Stimulated activated effector memory CD8-positive, alpha-beta T cell treated with anti-CD3 and anti-CD28 coated beads, Interleukin-12 subunit alpha, Interleukin-12 subunit beta, amount 100 ng/mL, for 72 hours (primary cell): ENCODE measurements around the gene CACNG4.

ENCODE experiments used
- ATAC-seq: fragments of 150-1000 bp; cut with Tn5 transposase; 2 replicates; pipeline ENCODE4 v1.10.0; 2021
- DNase-seq, 2 donors: peaks; one replicate each; pipeline ENCODE4 v3.0.0; 2021 to 2022; ENCODE audit warnings: low spot score in 2 of 2
- H3K27ac Mint-ChIP-seq: one replicate; pipeline ENCODE4 v1.8.0; 2022; ENCODE audit warnings: mild to moderate bottlenecking, mixed read lengths
- H3K36me3 Mint-ChIP-seq: one replicate; pipeline ENCODE4 v1.8.0; 2022; ENCODE audit warnings: mild to moderate bottlenecking, mixed read lengths
- H3K4me1 Mint-ChIP-seq: one replicate; pipeline ENCODE4 v1.8.0; 2022; ENCODE audit warnings: mixed read lengths
- H3K4me3 Mint-ChIP-seq: one replicate; pipeline ENCODE4 v1.8.0; 2022; ENCODE audit warnings: mild to moderate bottlenecking, mixed read lengths
- H3K9me3 Mint-ChIP-seq: one replicate; pipeline ENCODE4 v1.8.0; 2022; ENCODE audit warnings: mixed read lengths

Gene CACNG4

DNA sequence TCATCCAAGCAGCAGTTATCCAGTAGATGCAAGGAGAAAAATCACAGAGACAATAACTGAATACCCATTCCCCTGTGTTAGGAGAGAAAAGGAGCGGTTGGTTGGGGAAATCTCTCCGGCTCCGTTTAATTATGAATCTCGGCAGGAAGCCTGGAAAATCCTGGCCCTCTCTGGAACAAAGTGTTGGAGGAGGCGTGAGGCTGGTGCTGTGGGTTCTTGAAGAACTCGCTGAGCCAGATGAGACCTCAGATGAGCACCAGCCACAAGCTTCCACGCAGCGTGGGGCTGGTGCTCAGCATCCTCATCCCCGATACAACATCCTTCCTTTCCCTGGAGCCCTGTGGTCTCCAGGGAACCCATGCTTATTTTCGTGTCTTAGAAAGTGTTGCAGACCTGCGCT, 39.7 kb downstream of the CACNG4 start:
- Mint-ChIP-seq H3K4me1 (no peaks in the 10 kb centered on the region), H3K4me3 (no peak overlapping the region), H3K9me3 (peaks cover 2% of the 10 kb centered on the region), H3K27ac (no peak overlapping the region), H3K36me3 (no peaks in the 10 kb centered on the region)
- DNase-seq (no peak), ATAC-seq (no peak)

GRCh38 chr17:67007266-67007665, 42.8 kb downstream of the CACNG4 start:
- Mint-ChIP-seq H3K9me3 (no peaks in the 10 kb centered on the region), H3K27ac (no peak overlapping the region), H3K4me1 (no peaks in the 10 kb centered on the region), H3K4me3 (no peak overlapping the region), H3K36me3 (no peaks in the 10 kb centered on the region)
- DNase-seq = no peak
- no peak for ATAC-seq

- no peak overlapping the region for H3K27ac Mint-ChIP-seq
- no peaks in the 10 kb centered on the region for H3K4me1 Mint-ChIP-seq
- no peak for DNase-seq
- ATAC-seq = no peak
- no peaks in the 10 kb centered on the region for H3K9me3 Mint-ChIP-seq
- no peaks in the 10 kb centered on the region for H3K36me3 Mint-ChIP-seq
- H3K4me3 Mint-ChIP-seq = no peak overlapping the region
Measured at GRCh38 chr17:67008101-67008500, 43.6 kb downstream of the CACNG4 start.

DNA sequence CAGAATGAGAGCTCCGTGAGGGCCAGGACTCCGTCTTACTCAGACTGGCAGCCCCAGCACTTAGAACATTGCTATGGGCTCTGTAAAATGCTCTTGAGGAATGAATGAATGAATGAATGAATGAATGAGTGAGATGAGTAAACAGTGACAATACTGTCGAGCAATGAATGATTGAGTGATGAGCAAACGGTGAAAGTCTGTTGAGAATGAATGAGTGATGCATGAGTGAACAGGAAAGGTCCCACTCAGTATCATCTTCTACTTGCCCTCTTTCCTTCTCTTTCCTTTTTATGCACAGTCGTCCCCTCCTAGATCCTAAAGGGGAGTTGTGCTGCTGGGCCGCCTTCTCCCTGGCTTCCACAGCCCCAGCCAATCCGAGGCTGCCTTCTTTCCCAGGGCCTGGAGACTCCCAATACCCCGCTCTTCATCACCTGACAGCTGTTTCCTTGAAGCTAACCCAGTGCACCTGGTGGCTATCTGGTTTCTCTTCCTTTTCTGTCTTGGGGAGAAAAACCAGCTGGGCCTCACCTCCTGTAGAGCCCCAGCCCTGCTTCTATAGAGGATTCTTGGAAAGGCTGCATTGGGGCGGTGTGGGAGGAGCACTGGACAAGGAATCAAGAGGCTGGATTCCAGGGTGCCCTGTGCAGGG, 47.1 kb downstream of the CACNG4 start:
- no peaks in the 10 kb centered on the region for H3K9me3 Mint-ChIP-seq
- H3K36me3 Mint-ChIP-seq = no peaks in the 10 kb centered on the region
- ATAC-seq = no peak
- no peak for DNase-seq
- H3K27ac Mint-ChIP-seq = no peak overlapping the region
- H3K4me3 Mint-ChIP-seq = no peak overlapping the region
- H3K4me1 Mint-ChIP-seq = no peaks in the 10 kb centered on the region

DNA sequence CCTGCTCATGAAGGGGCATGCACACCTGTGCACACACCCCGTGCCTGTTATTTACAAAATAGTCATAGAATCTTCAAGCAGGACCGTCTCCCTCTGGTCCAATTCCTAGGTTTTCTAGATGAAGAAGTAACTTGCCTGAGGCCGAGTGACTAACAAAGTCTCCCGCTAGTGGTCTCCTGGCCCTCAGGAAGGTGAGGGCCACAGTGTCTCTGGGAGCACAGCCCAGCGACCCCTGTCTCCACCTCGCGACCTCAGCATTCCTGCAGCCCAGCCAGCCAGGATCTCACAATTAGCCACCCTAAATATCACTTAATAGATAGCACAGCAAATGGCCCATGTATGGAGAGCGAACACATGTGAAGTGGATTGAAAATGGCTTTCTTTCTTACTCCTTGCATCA, 49.4 kb downstream of the CACNG4 start:
- no peaks in the 10 kb centered on the region for H3K36me3 Mint-ChIP-seq
- H3K27ac Mint-ChIP-seq = no peak overlapping the region
- no peak overlapping the region for H3K4me3 Mint-ChIP-seq
- H3K9me3 Mint-ChIP-seq = no peaks in the 10 kb centered on the region
- ATAC-seq (no peak), DNase-seq (no peak)
- H3K4me1 Mint-ChIP-seq = no peaks in the 10 kb centered on the region

DNA sequence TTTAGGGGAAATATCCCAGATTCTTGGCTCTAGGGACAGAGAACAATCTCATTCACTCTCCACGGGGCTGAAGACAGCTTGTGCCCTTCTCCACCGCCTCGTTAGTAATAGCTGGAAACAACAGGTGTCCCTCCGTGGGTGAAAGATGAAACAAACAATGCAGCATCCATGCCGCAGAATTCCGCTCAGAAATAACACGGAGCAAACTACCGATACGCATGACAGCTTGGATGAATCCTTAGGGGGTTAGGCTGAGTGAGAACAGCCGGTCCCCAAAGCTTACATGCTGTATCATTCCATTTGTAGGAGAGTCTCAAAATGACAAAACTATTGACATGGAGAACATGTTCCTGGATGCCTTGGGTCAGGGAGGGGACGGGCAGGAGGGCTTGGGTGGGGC, 50.5 kb downstream of the CACNG4 start:
- ATAC-seq (no peak), DNase-seq (no peak)
- H3K4me1 Mint-ChIP-seq = no peaks in the 10 kb centered on the region
- no peaks in the 10 kb centered on the region for H3K9me3 Mint-ChIP-seq
- no peak overlapping the region for H3K27ac Mint-ChIP-seq
- H3K36me3 Mint-ChIP-seq = no peaks in the 10 kb centered on the region
- no peak overlapping the region for H3K4me3 Mint-ChIP-seq

DNA sequence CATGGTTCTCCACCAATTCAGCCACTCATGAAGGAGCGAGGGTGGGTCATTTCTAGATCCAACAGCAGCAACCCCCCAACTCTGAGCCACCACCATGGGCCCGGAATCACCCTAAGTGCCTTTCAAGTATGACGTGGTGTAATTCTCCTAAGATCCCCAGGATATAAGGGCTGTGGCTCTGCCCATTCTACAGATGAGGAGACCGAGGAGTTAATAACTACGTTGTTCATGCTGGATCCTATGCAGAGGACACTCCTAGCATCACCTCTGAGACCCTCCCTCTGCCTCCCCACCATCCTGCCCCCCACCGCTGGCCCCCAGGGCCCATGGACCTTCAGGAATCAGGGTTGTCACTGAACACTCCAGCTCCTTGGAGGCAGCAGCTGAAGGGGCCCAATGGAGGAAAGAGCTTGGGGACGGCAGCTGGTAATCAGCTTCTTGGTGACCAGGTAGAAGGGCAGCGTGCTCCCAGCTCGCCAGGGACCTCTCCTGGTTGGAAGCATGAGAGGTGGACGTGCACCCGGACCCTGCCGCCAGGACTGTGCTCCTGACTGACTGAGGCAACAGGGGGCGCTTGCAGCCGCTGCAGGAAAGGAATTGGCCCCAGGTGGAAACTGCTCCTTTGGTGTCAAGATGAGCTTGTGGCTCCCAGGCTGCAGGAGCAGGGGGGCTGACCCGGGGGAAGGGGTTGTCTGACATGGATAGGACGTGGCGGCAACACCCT, 51.7 kb downstream of the CACNG4 start:
- Mint-ChIP-seq H3K4me3 (no peak overlapping the region), H3K27ac (no peak overlapping the region), H3K36me3 (no peaks in the 10 kb centered on the region), H3K9me3 (no peaks in the 10 kb centered on the region), H3K4me1 (no peaks in the 10 kb centered on the region)
- no peak for ATAC-seq
- DNase-seq = no peak

- DNase-seq (no peak), ATAC-seq (no peak)
- Mint-ChIP-seq H3K4me3 (no peak overlapping the region), H3K27ac (no peak overlapping the region), H3K36me3 (no peaks in the 10 kb centered on the region), H3K4me1 (no peaks in the 10 kb centered on the region), H3K9me3 (no peaks in the 10 kb centered on the region)
Measured at GRCh38 chr17:67017910-67018309, 53.4 kb downstream of the CACNG4 start.

DNA sequence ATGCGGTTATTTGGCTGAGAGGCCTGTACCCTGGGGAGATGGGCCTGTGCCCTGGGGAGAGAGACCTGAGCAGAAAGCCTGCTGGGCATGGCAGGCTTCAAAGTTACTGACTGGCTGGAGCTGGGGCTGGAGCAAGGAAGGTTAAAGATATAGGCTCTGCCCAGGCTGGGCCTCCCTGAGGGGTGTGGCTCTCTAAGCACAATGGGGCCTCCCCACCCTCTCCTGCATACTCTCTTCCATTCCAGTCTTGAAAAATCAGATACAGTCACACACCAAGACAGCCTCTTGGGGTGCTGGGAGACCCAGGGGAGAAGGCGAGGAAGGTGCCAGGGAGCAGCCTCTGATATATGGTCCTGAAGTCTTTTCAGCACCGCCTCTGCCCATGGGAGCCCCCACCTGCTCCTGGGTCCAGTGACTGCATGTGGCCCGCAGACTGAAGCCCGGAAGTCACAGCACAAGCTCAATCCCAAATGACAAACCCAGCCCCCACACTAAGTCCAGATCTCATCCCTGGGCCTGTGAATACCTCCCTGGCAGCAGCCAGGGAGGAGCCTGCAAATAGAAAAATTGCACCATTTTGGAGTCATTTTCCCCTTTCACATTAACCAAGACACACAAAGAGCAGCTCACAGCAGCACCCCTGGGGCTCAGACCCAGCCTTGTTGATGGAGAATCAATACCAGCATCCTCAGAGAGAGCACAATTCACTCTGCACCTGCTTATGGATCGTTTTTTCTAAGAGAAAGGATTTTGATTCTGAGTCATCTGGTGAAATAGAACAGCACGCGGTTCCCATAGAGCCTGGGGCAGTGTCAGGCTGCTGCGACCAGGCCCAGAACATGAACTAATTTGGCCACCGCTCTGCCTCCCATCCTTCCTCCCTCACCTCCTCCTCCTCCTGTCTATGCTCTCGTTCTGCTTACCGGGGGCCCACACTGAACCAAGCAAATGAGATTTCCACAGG, 54.2 kb downstream of the CACNG4 start:
- H3K4me1 Mint-ChIP-seq = no peaks in the 10 kb centered on the region
- no peak overlapping the region for H3K4me3 Mint-ChIP-seq
- DNase-seq (no peak), ATAC-seq (no peak)
- no peaks in the 10 kb centered on the region for H3K36me3 Mint-ChIP-seq
- H3K9me3 Mint-ChIP-seq = no peaks in the 10 kb centered on the region
- no peak overlapping the region for H3K27ac Mint-ChIP-seq

- Mint-ChIP-seq H3K9me3 (no peaks in the 10 kb centered on the region), H3K4me1 (no peaks in the 10 kb centered on the region), H3K36me3 (no peaks in the 10 kb centered on the region), H3K27ac (no peak overlapping the region), H3K4me3 (no peak overlapping the region)
- ATAC-seq (no peak), DNase-seq (no peak)
Measured at GRCh38 chr17:67019809-67020208, 55.3 kb downstream of the CACNG4 start.

DNA sequence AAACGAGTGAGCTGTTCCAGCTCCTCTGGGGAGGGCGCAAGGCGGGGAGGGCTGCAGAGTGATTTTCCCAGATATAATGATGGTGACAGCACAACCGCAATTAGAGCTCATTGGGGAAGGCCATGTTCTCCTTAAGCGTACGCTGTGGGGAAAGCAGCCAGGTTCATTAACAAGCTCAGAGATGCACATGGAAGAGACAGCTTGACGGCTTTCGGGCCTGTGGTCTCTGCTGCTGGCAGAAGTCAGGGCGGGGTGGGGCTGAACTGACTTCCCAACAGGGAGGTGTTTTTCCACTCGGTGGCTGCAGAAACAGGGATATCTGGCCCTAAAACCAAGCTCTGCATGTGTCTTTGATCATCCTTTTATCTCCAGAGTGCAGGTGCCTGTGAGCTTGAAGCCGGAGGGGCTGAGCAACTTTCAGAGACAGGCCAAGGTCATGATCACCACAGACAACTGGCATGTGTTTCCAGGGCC, 55.8 kb downstream of the CACNG4 start:
- DNase-seq (no peak), ATAC-seq (no peak)
- H3K27ac Mint-ChIP-seq = no peak overlapping the region
- H3K9me3 Mint-ChIP-seq = no peaks in the 10 kb centered on the region
- no peak overlapping the region for H3K4me3 Mint-ChIP-seq
- H3K4me1 Mint-ChIP-seq = no peaks in the 10 kb centered on the region
- no peaks in the 10 kb centered on the region for H3K36me3 Mint-ChIP-seq

GRCh38 chr17:67021196-67021595, 56.7 kb downstream of the CACNG4 start:
- H3K27ac Mint-ChIP-seq = no peak overlapping the region
- H3K4me3 Mint-ChIP-seq = no peak overlapping the region
- DNase-seq (no peak), ATAC-seq (no peak)
- H3K4me1 Mint-ChIP-seq = no peaks in the 10 kb centered on the region
- no peaks in the 10 kb centered on the region for H3K9me3 Mint-ChIP-seq
- no peaks in the 10 kb centered on the region for H3K36me3 Mint-ChIP-seq

GRCh38 chr17:67021743-67022450, 57.4 kb downstream of the CACNG4 start:
- no peaks in the 10 kb centered on the region for H3K9me3 Mint-ChIP-seq
- no peaks in the 10 kb centered on the region for H3K36me3 Mint-ChIP-seq
- ATAC-seq (no peak), DNase-seq (no peak)
- no peak overlapping the region for H3K27ac Mint-ChIP-seq
- no peak overlapping the region for H3K4me3 Mint-ChIP-seq
- H3K4me1 Mint-ChIP-seq = no peaks in the 10 kb centered on the region

DNA sequence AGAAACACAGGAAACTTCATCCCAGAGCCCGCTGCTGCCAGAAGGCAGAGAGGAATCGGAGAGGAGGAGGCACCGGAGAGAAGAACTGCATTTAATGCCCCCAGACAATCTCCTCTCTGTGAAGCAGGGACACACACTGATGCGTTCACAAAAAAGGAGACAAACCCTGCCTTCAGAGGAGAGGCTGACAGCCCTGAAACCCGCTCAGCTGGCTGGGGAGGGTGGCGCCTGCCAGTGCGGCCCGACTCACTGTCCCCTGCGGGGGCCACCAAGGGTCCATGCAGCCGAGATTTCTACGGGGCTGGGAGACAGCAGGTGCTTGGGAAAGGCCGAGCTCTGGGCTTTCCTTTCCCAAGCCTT, 57.9 kb downstream of the CACNG4 start:
- Mint-ChIP-seq H3K27ac (no peak overlapping the region), H3K9me3 (no peaks in the 10 kb centered on the region), H3K4me1 (no peaks in the 10 kb centered on the region), H3K4me3 (no peak overlapping the region), H3K36me3 (no peaks in the 10 kb centered on the region)
- ATAC-seq (no peak), DNase-seq (no peak)

DNA sequence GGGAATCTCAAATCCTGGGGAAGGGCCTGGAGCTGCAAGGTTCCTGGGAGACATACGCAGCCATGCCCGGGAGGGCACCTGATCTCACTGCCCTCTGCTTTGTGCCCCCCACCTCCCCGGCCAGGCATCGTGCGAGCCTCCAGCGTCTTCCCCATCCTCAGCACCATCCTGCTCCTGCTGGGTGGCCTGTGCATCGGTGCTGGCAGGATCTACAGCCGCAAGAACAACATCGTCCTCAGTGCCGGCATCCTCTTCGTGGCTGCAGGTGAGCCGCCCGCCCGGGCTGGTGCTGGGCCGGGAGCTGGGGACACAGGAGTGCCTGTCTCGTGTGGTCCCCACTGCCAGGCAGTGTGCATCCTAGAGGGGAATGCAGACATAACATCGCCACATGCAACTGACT, 60.2 kb downstream of the CACNG4 start:
- no peaks in the 10 kb centered on the region for H3K36me3 Mint-ChIP-seq
- no peaks in the 10 kb centered on the region for H3K4me1 Mint-ChIP-seq
- H3K9me3 Mint-ChIP-seq = no peaks in the 10 kb centered on the region
- ATAC-seq (no peak), DNase-seq (no peak)
- H3K27ac Mint-ChIP-seq = no peak overlapping the region
- no peak overlapping the region for H3K4me3 Mint-ChIP-seq
